ENCODE measurements around the gene DIO3. TPM values are rescaled to one million over a fixed set of nuclear protein-coding genes. Genes with fewer than 3 reads are reported as not detected.

The DIO3 gene
- total RNA-seq, 1 experiment from 2014 or later, result not detected

GRCh38 chr14:101599234-101599885 lies 38.1 kb downstream of the DIO3 start:
- no peak overlapping the region for H4K91ac ChIP-seq (ENCODE audit: insufficient read length, low read depth, low read length)
- H4K8ac ChIP-seq (replicated peaks; ENCODE audit: insufficient read length, low read depth, low read length), result no peak overlapping the region
- H3K27me3 ChIP-seq (ENCODE audit: insufficient read depth, low read length), result no peaks in the 10 kb centered on the region
- Mint-ChIP-seq H3K4me1 (no peaks in the 10 kb centered on the region), H3K27me3 (ENCODE audit: low read depth) (peaks cover 25% of the 10 kb centered on the region), H3K9me3 (peaks cover 8 to 19% of the 10 kb centered on the region in 2 experiments), H3K36me3 (ENCODE audit: insufficient read depth in 1 of 3, low read depth in 3 of 3) (peaks cover 0 to 6% (median 4%) of the 10 kb centered on the region in 3 experiments; a peak in 5 of 7 replicates), H3K27ac (no peak overlapping the region), H3K4me3 (no peak overlapping the region)
- no peaks in the 10 kb centered on the region for H4K20me1 ChIP-seq (ENCODE audit: control insufficient read depth, insufficient read depth, insufficient read length)
- H3K14ac ChIP-seq (ENCODE audit: insufficient read depth, low read length), result no peak overlapping the region
- no peak overlapping the region for H3K4me2 ChIP-seq (ENCODE audit: insufficient read depth, insufficient read length, low read length)
- no peak overlapping the region for H2AK5ac ChIP-seq (ENCODE audit: insufficient read length, low read length)
- no peak overlapping the region for H3T11ph ChIP-seq (ENCODE audit: low read length)
- no peak overlapping the region for H2BK5ac ChIP-seq (ENCODE audit: insufficient read length, low read length)
- WGBS (ENCODE audit: extremely low coverage, insufficient read length, low lambda C conversion rate), result no CpG with 5 or more reads among the region's 13 CpGs
- H2BK120ac ChIP-seq (ENCODE audit: low read depth, low read length, poor library complexity, severe bottlenecking), result no peak overlapping the region
- H3K79me2 ChIP-seq (ENCODE audit: insufficient read depth, low read length), result no peaks in the 10 kb centered on the region
- H3K27ac ChIP-seq (ENCODE audit: insufficient read length, low read depth, low read length), result no peak overlapping the region
- no peaks in the 10 kb centered on the region for H3K4me1 ChIP-seq (ENCODE audit: insufficient read depth, low read length)
- H3K9me3 ChIP-seq (ENCODE audit: control insufficient read depth, low read depth, low read length), result no peaks in the 10 kb centered on the region
- no peak overlapping the region for H3K4ac ChIP-seq (ENCODE audit: low read depth, low read length)
- H3K23me2 ChIP-seq (ENCODE audit: insufficient read length, low read depth, low read length, poor library complexity, severe bottlenecking), result no peaks in the 10 kb centered on the region
- no peak overlapping the region for H3K18ac ChIP-seq (ENCODE audit: insufficient read length, low read depth, low read length)
- no peak overlapping the region for H4K5ac ChIP-seq (ENCODE audit: insufficient read length, low read depth, low read length)
- no peak overlapping the region for H2BK20ac ChIP-seq (ENCODE audit: low read depth, low read length, poor library complexity, severe bottlenecking)
- H2AFZ ChIP-seq (ENCODE audit: low read length), result no peak overlapping the region
- TF ChIP-seq CTCF (conservative IDR thresholded peaks at IDR 0.05), result no peak
- no peak overlapping the region for H3K23ac ChIP-seq (ENCODE audit: insufficient read length, low read depth, low read length)
- H3K56ac ChIP-seq (ENCODE audit: insufficient read length, low read depth, low read length), result no peak overlapping the region
- H2BK15ac ChIP-seq (ENCODE audit: low read depth, low read length), result no peak overlapping the region
- H2BK12ac ChIP-seq (ENCODE audit: insufficient read length, low read depth, low read length), result no peak overlapping the region
- no peak overlapping the region for H3K9ac ChIP-seq (ENCODE audit: extremely low read depth, insufficient read length, low read length)
- DNase-seq, result no peak
- H3K79me1 ChIP-seq (ENCODE audit: insufficient read depth, low read depth, low read length, poor library complexity, severe bottlenecking), result no peaks in the 10 kb centered on the region

Measured in H9 (cell line).